GM13976 (cell line): ENCODE data around the gene LUC7L2.

Experiments
- DNase-seq: peaks from one replicate; pipeline ENCODE4 v3.0.0; 2012; ENCODE audit warnings: low spot score
- CTCF ChIP-seq: IDR thresholded peaks from 2 replicates; pipeline ENCODE4 v1.5.1; 2012; ENCODE audit warnings: borderline replicate concordance, mild to moderate bottlenecking; ENCODE audit not compliant: insufficient read depth; ENCODE audit errors: extremely low read depth, missing control alignments, control extremely low read depth
- in situ Hi-C: fragments of 300-500 bp; cut with MboI; formaldehyde crosslinking; loops from one replicate; pipeline ENCODE4 v1.12.0; 2022; ENCODE audit warnings: low sequenced_read_pairs, mixed read lengths, inconsistent platforms; ENCODE audit not compliant: unreplicated experiment

The LUC7L2 gene

GRCh38 chr7:139436806-139437205 is 77.1 kb downstream of the LUC7L2 start:
- in situ Hi-C loops: no loop called here
- TF ChIP-seq CTCF: no peak
- no peak for DNase-seq

- in situ Hi-C loops: no loop called here
- TF ChIP-seq CTCF: no peak
- DNase-seq: no peak
Measured at GRCh38 chr7:139439375-139439774, 79.7 kb downstream of the LUC7L2 start.

- no peak for DNase-seq
- in situ Hi-C loops: no loop called here
- no peak for TF ChIP-seq CTCF
Measured at GRCh38 chr7:139441961-139442360, 82.3 kb downstream of the LUC7L2 start.

DNA sequence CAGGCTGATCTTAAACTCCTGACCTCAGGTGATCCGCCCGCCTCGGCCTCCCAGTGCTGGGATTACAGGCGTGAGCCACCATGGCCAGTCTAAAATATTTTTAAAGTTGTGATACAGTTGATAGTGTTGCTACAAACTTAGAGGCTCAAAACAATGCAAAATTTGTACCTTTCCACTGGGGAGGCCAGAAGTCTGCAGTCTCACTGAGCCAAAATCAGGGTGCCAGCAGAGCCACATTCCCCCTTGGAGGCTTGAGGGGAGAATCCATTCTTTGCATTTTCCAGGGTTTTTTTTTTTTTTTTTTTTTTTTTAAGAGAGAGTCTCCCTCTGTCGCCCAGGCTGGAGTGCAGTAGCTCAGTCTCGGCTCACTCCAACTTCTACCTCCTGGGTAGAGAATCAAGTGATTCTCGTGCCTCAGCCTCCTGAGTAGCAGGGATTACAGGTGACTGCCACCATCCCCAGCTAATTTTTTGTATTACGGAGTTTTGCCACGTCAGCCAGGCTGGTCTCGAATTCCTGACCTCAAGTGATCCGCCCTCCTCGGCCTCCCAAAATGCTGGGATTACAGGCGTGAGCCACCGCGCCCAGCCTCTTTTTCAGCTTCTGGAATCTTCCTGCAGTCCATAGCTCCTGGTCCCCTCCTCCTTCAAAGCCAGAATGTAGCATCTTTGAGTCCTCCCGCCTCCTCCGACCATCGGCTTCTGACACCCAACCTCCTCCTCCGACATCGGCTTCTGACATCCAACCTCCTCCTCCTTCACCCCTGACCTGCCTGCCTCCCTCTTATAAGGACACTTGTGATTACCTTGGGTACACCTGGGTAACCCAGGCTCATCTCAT is 86.6 kb downstream of the LUC7L2 start:
- no peak for DNase-seq
- in situ Hi-C loops: no loop called here
- no peak for TF ChIP-seq CTCF

GRCh38 chr7:139450851-139451250 is 91.2 kb downstream of the LUC7L2 start:
- no peak for TF ChIP-seq CTCF
- in situ Hi-C loops: no loop called here
- no peak for DNase-seq

GRCh38 chr7:139451638-139452037 is 91.9 kb downstream of the LUC7L2 start:
- TF ChIP-seq CTCF: no peak
- in situ Hi-C loops: no loop called here
- no peak for DNase-seq
